ENCODE measurements around the gene GLG1. TPM values are rescaled to one million over a fixed set of nuclear protein-coding genes. Genes with fewer than 3 reads are reported as not detected.

The GLG1 gene
- total RNA-seq, 1 experiment from 2014 or later, result 135 TPM

DNA sequence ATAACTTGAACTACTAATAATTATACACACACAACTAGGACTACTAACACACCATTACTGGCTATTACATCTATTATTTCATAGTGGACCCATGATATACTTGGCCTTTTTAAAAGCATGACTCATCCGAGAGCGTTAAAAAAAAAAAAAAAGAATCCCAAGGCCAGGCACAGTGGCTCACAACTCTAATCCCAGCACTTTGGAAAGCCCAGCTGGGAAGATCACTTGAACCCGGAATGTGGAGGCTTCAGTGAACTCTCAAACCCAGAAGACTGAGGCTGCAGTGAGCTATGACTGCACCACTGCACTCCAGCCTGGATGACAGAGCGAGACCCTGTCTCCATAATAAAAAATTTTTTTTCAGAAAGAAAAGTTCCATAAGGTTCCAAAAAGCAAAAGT, 3.1 kb downstream of the GLG1 start:
- H4K20me1 ChIP-seq (ENCODE audit: control insufficient read depth, insufficient read depth, insufficient read length), result no peaks in the 10 kb centered on the region
- no peak overlapping the region for H3K9ac ChIP-seq (ENCODE audit: extremely low read depth, insufficient read length, low read length)
- H3K23me2 ChIP-seq (ENCODE audit: insufficient read length, low read depth, low read length, poor library complexity, severe bottlenecking), result peaks cover 8% of the 10 kb centered on the region
- no peak overlapping the region for H2BK120ac ChIP-seq (ENCODE audit: low read depth, low read length, poor library complexity, severe bottlenecking)
- H3K4me1 ChIP-seq (ENCODE audit: insufficient read depth, low read length), result peaks cover 4% of the 10 kb centered on the region; the same call in 1 of the 2 replicates
- DNase-seq, result no peak
- peaks cover 37% of the 10 kb centered on the region; the same call in 1 of the 2 replicates for H3K79me2 ChIP-seq (ENCODE audit: insufficient read depth, low read length)
- no peak overlapping the region for H2BK5ac ChIP-seq (ENCODE audit: insufficient read length, low read length)
- H3K27ac ChIP-seq (ENCODE audit: insufficient read length, low read depth, low read length), result no peak overlapping the region
- H2AFZ ChIP-seq (ENCODE audit: low read length), result no peak overlapping the region
- no peak overlapping the region for H3K18ac ChIP-seq (ENCODE audit: insufficient read length, low read depth, low read length)
- H3K56ac ChIP-seq (ENCODE audit: insufficient read length, low read depth, low read length), result no peak overlapping the region
- no peak overlapping the region for H2BK20ac ChIP-seq (ENCODE audit: low read depth, low read length, poor library complexity, severe bottlenecking)
- no peak overlapping the region for H2BK15ac ChIP-seq (ENCODE audit: low read depth, low read length)
- H3K9me3 ChIP-seq (ENCODE audit: control insufficient read depth, low read depth, low read length), result no peaks in the 10 kb centered on the region
- no peak overlapping the region for H2AK5ac ChIP-seq (ENCODE audit: insufficient read length, low read length)
- no peak overlapping the region for H3K4ac ChIP-seq (ENCODE audit: low read depth, low read length)
- H3K27me3 Mint-ChIP-seq (ENCODE audit: low read depth), result no peaks in the 10 kb centered on the region
- no peak overlapping the region for H3K14ac ChIP-seq (ENCODE audit: insufficient read depth, low read length)
- H4K8ac ChIP-seq (replicated peaks; ENCODE audit: insufficient read length, low read depth, low read length), result no peak overlapping the region
- no peak overlapping the region for H3K23ac ChIP-seq (ENCODE audit: insufficient read length, low read depth, low read length)
- H4K5ac ChIP-seq (ENCODE audit: insufficient read length, low read depth, low read length), result no peak overlapping the region
- no peak overlapping the region for H3T11ph ChIP-seq (ENCODE audit: low read length)
- H4K91ac ChIP-seq (ENCODE audit: insufficient read length, low read depth, low read length), result no peak overlapping the region
- H3K4me2 ChIP-seq (ENCODE audit: insufficient read depth, insufficient read length, low read length), result no peak overlapping the region
- H2BK12ac ChIP-seq (ENCODE audit: insufficient read length, low read depth, low read length), result no peak overlapping the region
- TF ChIP-seq, protein P1, sequence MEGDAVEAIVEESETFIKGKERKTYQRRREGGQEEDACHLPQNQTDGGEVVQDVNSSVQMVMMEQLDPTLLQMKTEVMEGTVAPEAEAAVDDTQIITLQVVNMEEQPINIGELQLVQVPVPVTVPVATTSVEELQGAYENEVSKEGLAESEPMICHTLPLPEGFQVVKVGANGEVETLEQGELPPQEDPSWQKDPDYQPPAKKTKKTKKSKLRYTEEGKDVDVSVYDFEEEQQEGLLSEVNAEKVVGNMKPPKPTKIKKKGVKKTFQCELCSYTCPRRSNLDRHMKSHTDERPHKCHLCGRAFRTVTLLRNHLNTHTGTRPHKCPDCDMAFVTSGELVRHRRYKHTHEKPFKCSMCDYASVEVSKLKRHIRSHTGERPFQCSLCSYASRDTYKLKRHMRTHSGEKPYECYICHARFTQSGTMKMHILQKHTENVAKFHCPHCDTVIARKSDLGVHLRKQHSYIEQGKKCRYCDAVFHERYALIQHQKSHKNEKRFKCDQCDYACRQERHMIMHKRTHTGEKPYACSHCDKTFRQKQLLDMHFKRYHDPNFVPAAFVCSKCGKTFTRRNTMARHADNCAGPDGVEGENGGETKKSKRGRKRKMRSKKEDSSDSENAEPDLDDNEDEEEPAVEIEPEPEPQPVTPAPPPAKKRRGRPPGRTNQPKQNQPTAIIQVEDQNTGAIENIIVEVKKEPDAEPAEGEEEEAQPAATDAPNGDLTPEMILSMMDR (conservative IDR thresholded peaks at IDR 0.05), result no peak
- H3K36me3 Mint-ChIP-seq (ENCODE audit: insufficient read depth in 1 of 3, low read depth in 3 of 3), result peaks cover 5 to 8% (median 6%) of the 10 kb centered on the region in 3 experiments; a peak in 5 of 7 replicates
- peaks cover 40 to 49% of the 10 kb centered on the region in 2 experiments for H3K4me1 Mint-ChIP-seq
- H3K27ac Mint-ChIP-seq, result no peak overlapping the region
- no peaks in the 10 kb centered on the region for H3K27me3 ChIP-seq (ENCODE audit: insufficient read depth, low read length)
- H3K9me3 Mint-ChIP-seq, result no peaks in the 10 kb centered on the region; a peak in 1 of 5 replicates
- no CpG with 5 or more reads among the region's 4 CpGs for WGBS (ENCODE audit: extremely low coverage, insufficient read length, low lambda C conversion rate)
- peaks cover 12% of the 10 kb centered on the region for H3K79me1 ChIP-seq (ENCODE audit: insufficient read depth, low read depth, low read length, poor library complexity, severe bottlenecking)
- H3K4me3 Mint-ChIP-seq, result peak overlapping the region in 1 of 2 experiments; percentile 97; a peak in 1 of 5 replicates

Measured in H9 (cell line).